Fibroblast of peridontal ligament (primary cell): ENCODE data around the gene HIPK4.
"Not testable (repeated sequence)": the region's sequence is repeated elsewhere in the genome, so short reads cannot be mapped to it uniquely, and the experiment has no call there.

Experiments
- DNase-seq: peaks from one replicate; pipeline ENCODE4 v3.0.0-alpha.2; 2010; ENCODE audit errors: extremely low read depth

Gene HIPK4

DNA sequence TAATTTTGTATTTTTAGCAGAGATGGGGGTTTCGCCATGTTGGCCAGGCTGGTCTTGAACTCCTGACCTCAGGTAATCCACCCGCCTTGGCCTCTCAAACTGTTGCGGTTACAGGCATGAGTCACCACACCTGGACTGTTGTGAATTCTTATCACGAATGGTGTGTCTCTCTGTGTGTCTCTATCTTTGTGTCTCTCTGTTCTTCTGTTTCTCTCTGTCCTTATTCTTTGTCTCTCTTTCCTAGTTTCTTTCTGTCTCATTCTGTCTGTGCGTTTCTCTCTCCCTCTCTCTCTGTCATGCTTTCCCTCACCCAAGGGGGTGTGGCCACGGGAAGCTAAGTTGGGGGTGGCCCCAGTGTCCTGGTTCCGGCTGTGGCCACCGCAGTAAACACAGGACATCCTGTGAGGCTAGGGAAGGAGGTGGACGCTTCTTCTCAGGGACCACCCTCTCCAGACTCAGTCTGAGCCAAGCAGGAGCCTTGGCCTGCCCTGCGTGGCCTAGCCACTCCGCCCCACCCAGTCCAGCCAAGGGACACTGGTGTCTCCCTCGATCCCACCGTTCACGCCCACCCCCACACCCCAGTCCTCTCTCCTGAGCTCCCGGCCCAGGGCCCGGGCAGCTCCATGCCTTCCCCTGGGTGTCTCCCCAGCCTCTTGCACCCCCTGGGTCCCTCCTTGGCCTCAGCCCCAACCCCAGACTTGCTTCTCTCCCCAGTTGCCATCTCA, 27.1 kb upstream of the HIPK4 start:
- peak; percentile 21 for DNase-seq

- DNase-seq: no peak
These were observed 25.8 kb upstream of the HIPK4 start for GRCh38 chr19:40415768-40416167.

DNA sequence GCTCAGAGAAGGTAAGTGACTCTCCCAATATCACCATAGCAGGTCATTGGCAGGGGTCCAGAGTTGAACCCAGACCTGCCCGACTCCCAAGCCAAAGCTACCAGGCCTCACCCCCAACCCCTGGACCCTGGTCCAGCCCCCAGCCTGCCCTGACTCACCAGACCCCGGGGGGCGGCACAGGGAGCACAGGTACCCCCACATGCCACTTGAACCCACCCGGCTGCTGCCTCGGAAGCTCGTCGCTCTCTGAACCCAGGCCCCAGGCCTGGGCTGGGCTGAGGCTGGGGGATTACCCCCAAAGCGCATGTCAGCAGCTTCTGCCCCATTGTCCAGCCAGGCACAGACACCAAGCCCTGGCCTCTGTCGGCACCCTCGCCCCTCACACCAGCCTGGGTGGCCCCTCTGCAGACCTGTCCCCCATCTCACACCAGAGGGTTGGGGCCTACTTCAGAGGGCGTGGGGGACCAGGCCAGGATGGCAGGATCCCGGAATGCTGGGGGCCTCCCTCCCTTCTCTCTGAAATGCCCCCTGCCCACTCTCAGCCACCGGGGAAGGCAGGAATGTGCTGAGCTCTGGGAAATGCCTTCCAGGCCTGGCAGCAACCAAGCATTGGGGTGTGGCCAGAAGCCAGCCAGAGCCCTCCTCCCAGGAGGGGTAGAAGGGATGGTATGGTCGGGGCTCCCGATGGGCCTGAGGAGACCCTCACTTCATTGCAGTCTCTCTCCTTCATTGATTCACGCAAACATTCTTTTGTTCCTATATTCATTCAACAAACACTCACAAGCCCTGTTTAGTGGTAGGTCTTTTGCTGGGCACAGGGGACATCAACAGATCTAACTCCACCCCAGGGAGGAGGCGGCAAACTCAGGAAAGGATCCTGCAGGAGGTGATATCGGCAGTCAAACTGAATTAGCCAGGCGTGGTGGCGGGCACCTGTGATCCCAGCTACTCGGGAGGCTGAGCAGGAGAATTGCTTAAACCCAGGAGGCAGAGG, 24.9 kb upstream of the HIPK4 start:
- no peak for DNase-seq

DNA sequence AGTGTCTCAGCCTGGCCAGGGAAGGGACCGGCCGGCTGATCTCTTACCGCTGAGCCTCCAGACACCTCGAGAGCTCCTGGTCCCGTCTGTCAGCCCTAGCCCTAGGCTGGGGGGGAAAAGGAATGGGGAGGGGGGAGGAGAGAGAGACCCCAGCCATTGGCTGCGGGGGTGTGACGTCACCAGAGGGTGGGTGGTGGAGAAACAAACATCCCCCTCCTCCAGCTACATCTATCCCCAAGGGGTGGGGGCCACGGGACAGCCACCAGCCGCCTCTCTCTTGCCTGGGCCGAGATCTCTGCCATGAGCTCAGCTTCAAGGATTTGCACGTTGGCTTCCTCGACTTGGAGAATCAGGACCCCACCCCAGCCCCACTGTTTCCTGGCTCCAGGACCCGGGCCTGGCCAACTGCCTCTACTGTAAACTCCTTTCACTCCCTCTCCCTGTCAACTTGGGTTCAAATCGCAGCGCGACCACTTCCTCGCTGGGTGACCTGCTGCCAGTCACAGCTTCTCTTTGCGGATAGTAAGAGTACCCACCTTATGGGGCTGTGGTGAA, 23.4 kb upstream of the HIPK4 start, which contains the start of gene PRX:
Gene PRX, minus strand, starts transcription at position 88 of the 555 bp plus-strand sequence. CDS start 5,446 bp downstream, outside the sequence.
- DNase-seq: no peak

DNA sequence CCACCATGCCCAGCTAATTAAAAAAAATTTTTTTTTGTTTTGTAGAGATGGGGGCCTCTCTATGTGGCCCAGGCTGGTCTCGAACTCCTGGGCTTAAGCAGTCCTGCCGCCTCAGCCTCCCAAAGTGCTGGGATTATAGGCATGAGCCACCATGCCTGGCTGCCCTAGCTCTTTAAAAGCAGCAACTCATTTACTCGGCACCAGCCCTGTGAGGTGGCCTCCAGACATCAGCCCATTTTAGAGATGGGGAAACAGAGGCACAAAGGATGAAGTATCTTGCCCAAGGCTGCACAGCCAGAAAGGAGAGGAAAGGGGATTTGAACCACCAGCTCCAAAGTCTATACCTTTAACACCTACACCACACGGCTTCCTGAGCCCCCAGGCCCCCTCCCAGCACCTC, 22.9 kb upstream of the HIPK4 start:
- DNase-seq: no peak

GRCh38 chr19:40411958-40412499, 22.0 kb upstream of the HIPK4 start:
- no peak for DNase-seq

- no peak for DNase-seq
These were observed 21.3 kb upstream of the HIPK4 start for GRCh38 chr19:40411125-40411842.

DNA sequence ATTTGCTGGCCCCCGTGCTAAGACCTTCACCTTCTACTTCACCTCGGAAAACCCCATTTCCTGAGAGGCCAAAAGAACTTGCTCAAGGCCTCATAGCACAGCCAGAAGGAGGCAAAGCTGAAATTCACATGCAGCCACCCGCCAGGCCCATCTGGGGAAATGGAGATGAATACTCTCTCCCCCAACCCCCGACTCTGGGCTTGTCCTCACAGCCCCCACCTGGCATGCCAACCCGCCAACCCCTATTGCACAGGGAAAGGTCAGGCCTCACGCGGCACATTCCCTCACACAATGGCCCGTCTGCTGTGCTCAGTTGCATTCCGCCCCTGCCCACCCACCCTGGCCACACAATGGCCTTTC, 20.0 kb upstream of the HIPK4 start:
- DNase-seq: no peak

DNA sequence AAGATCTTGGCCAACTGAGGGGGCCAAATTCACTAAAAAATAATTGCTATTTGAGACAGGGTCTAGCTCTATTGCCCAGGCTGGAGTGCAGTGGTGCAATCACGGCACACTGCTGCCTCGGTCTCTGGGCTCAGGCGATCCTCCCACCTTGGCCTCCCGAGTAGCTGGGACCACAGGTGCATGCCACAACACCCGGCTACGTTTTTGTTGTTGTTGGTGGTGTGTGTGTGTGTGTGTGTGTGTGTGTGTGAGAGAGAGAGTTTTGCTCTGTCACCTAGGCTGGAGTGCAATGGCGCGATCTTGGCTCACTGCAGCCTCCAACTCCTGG, 18.6 kb upstream of the HIPK4 start:
- not testable (repeated sequence) for DNase-seq

GRCh38 chr19:40407714-40408597, 18.0 kb upstream of the HIPK4 start:
- no peak for DNase-seq

GRCh38 chr19:40403262-40403984, 13.4 kb upstream of the HIPK4 start:
- peak; percentile 81 for DNase-seq

DNA sequence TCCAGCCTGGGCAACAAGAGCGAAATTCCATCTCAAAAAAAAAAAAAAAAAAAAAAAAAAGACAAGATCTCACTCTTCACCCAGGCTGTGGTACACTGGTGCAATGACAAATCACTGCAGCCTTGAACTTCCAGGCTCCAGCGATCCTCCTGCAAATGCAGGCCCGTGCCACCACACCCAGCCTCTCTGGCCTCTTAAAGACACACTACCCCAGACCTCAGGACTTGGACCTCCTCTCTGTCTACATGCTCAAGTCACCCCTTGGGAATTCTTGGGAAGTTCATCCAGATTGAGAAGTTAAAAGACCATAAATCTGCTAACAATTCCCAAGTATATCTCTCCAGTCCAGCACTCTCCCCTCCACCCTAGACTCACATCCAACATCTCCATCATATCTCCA, 10.6 kb upstream of the HIPK4 start:
- DNase-seq: peak; percentile 34

DNA sequence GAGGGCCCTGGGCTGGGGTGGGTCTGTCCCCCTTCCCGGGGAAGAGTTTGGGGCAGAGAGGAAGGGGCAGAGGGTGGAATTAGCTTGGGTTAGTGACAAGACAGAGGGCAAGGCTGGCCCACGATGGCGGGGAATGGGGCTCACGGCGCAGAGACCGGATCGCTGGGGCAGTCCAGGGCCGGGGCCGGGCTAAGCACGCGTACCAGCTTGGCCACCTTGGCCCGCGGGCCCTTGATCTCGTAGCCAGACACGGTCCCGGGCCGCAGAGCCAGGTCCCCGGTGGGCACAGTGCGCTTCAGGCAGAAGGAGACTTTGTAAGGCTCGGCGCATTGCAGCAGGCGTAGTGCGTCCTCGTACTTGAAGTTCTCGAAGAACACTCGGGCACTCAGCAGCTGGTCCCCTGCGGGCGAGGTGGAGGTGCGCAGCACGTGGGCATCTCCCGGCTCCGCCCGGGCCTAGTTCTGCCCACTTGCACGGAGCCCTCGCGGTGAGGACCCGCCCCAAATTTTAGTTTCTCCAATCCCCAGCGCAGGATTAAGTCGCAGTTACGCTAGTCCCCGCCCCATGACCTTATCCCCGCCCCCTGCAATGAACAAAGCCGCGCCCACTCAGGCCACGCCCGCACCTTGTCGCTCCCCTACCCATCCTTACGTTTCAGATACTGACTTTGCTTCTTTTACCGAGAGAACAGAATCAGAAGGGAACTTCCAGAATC, 8.6 kb upstream of the HIPK4 start:
- no peak for DNase-seq

GRCh38 chr19:40397568-40397906, 7.6 kb upstream of the HIPK4 start:
- no peak for DNase-seq

DNA sequence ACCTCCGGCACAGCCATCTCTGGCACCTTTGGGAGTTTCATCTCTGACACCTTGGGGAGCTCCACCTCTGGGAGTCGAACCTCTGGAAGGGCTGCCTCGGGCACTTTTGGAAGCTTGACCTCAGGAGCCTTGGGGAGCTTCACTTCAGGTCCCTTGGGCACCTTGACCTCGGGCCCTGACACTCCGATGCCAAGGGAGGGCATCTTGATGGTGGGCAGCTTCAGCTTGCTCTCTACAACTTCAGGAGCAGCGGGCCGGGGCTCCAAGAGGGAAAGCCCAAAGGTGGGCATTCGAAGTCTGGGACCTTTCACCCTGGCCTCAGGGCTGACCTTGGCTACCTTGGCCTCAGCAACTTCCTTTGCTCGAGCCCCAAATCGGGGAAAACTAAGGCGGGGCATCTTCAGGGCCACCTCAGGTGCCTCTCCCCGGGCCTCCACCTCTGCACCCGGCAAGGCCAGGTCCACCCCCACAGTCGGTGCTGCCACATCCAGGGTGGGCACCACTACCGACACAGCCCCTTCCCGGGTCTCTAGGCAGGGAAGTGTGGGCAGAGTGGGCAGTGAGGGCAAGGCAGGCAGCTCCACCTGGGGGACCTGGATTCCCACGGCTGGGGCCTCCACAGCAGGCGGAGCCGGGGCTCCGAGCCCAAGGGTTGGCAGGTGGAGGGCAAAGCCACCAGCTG, 7.0 kb upstream of the HIPK4 start:
- no peak for DNase-seq

- no peak for DNase-seq
These were observed 6.0 kb upstream of the HIPK4 start for GRCh38 chr19:40395956-40396355.

DNA sequence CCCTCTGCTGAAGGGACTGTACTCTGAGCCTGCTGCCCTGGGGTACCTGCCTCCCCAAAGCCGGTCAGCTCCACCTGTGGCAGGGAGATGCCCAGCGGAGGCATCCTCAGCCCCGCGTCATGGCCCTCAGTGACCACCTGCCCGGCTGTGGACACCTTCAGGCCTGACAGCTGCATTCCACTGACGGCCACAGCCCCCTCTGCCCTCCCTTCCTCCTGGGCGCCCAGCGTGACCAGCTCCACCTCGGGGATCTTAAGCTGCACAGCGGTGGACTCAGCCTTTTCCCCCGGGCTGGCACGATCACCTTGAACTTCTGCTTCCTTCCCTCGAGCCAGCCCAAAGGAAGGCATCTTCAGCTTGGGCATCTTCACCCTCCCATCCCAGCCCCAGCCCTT, 4.8 kb upstream of the HIPK4 start:
- DNase-seq: no peak

- no peak for DNase-seq
These were observed 4.2 kb upstream of the HIPK4 start for GRCh38 chr19:40393894-40394815.
